B cell (primary cell): Measurements from ENCODE around the gene MYEF2.

Experiments used
- EZH2 ChIP-seq: IDR thresholded peaks from 2 replicates; pipeline ENCODE4 v1.6.1; 2012; ENCODE audit warnings: borderline replicate concordance, low read depth, mild to moderate bottlenecking, moderate library complexity, low read length; ENCODE audit not compliant: insufficient read depth, poor library complexity, severe bottlenecking
- TF ChIP-seq, protein P1 (sequence below): fragments of 200-600 bp; IDR thresholded peaks from one replicate; pipeline ENCODE4 v1.8.0; 2022; ENCODE audit warnings: antibody characterized with exemption, mild to moderate bottlenecking

DNA sequence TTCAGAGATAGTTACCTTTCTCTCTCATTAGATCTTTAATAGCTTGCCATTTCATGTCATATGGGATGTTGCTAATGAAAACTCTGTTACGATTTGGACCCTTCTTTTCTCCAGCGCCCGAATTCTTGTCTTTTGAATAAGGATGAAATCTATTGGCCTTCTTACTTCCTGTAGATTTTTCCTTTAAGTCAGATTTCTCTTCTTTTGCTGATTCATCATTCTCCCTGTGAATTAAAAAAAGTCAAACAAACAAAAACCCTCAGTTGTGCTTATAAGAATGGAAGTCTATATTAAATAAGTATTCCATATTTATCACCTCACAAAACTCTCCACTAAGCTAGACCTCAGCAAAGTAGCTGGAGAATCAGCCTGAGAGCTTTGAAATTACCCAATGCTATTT lies 9.5 kb downstream of the MYEF2 start:
- TF ChIP-seq, protein P1, sequence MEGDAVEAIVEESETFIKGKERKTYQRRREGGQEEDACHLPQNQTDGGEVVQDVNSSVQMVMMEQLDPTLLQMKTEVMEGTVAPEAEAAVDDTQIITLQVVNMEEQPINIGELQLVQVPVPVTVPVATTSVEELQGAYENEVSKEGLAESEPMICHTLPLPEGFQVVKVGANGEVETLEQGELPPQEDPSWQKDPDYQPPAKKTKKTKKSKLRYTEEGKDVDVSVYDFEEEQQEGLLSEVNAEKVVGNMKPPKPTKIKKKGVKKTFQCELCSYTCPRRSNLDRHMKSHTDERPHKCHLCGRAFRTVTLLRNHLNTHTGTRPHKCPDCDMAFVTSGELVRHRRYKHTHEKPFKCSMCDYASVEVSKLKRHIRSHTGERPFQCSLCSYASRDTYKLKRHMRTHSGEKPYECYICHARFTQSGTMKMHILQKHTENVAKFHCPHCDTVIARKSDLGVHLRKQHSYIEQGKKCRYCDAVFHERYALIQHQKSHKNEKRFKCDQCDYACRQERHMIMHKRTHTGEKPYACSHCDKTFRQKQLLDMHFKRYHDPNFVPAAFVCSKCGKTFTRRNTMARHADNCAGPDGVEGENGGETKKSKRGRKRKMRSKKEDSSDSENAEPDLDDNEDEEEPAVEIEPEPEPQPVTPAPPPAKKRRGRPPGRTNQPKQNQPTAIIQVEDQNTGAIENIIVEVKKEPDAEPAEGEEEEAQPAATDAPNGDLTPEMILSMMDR = no peak
- TF ChIP-seq EZH2 = no peak
